ENCODE results near the gene FYN. TPM values are rescaled to one million over a fixed set of nuclear protein-coding genes. Genes with fewer than 3 reads are reported as not detected.

FYN gene
- total and polyA plus RNA-seq, 2 of the 8 experiments (the other 6 are each of a cell fraction or from before 2014, with no cell fraction given) = 46.8 to 97.2 TPM

DNA sequence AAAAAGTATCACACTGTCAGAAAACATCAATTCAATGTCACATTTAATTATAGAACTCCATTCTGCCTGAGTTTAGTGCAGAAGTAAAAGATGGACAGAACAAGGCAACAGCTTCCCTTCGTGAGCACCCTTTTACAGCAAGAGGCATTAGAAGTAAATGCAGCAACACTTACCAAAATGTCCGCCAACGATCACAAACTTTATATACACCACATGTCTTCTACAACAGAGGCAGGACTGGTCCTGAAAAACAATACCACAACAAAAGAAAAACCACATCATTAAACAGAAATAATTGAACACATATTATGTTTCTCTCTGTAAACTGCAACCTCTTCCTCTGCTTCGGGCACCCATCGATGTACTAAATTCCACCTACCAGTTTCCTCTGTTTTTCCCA lies 92.9 kb downstream of the FYN start:
- Histone ChIP-seq H2AFZ (ENCODE audit: low read length) (no peak overlapping the region), H2BK15ac (ENCODE audit: low read length) (no peak overlapping the region), H3K14ac (ENCODE audit: insufficient read length) (no peak overlapping the region), H3K23me2 (ENCODE audit: low read depth, low read length) (no peaks in the 10 kb centered on the region; the same call in 1 of the 2 replicates), H3K4me2 (ENCODE audit: insufficient read depth in 1 of 2, low read depth in 2 of 2, low read length in 2 of 2) (no peak overlapping the region), H3K27me3 (replicated peaks in 1 of 4; ENCODE audit: control insufficient read depth in 3 of 4, extremely low read depth in 1 of 4, insufficient read depth in 3 of 4, low read length in 3 of 4) (no peaks in the 10 kb centered on the region), H4K8ac (ENCODE audit: extremely low read depth, insufficient read depth, low read length) (no peak overlapping the region), H3K79me1 (ENCODE audit: low read depth, low read length) (no peaks in the 10 kb centered on the region; the same call in 1 of the 2 replicates), H4K20me1 (replicated peaks in 1 of 2; ENCODE audit: control insufficient read depth in 1 of 2, insufficient read depth in 2 of 2, low read length in 2 of 2) (no peaks in the 10 kb centered on the region), H2BK120ac (replicated peaks; ENCODE audit: low read depth, low read length) (no peak overlapping the region), H3K4ac (replicated peaks; ENCODE audit: insufficient read length, low read depth, low read length) (no peak overlapping the region), H3K27ac (ENCODE audit: low read depth, low read length) (no peak overlapping the region), H3K9me3 (ENCODE audit: insufficient read depth in 2 of 2, low read depth in 1 of 2, low read length in 1 of 2) (no peaks in the 10 kb centered on the region), H3K18ac (ENCODE audit: extremely low read depth, low read length) (no peak overlapping the region), H3K36me3 (ENCODE audit: control insufficient read depth in 2 of 4, insufficient read depth in 4 of 4, low read length in 3 of 4) (no peaks in the 10 kb centered on the region), H4K91ac (replicated peaks; ENCODE audit: insufficient read length, low read length) (no peak overlapping the region), H2AK5ac (ENCODE audit: low read depth, low read length) (no peak overlapping the region), H3K56ac (replicated peaks; ENCODE audit: insufficient read length, low read depth, low read length) (no peak overlapping the region), H2BK20ac (ENCODE audit: low read length) (no peak overlapping the region), H3K9ac (replicated peaks in 1 of 4; ENCODE audit: extremely low read depth in 1 of 4, low read depth in 3 of 4, low read length in 3 of 4) (no peak overlapping the region), H4K5ac (ENCODE audit: insufficient read length, low read depth, low read length) (no peak overlapping the region), H2BK12ac (ENCODE audit: low read depth, low read length) (no peak overlapping the region), H3K4me1 (replicated peaks in 1 of 4; ENCODE audit: control insufficient read depth in 3 of 4, insufficient read depth in 4 of 4, low read length in 3 of 4) (no peaks in the 10 kb centered on the region), H3K79me2 (ENCODE audit: control insufficient read depth in 1 of 2, insufficient read depth in 2 of 2, low read length in 2 of 2) (no peaks in the 10 kb centered on the region), H3K4me3 (ENCODE audit: extremely low read depth in 1 of 4, insufficient read depth in 2 of 4, low read depth in 3 of 4, low read length in 4 of 4) (no peak overlapping the region), H2BK5ac (ENCODE audit: low read depth, low read length) (no peak overlapping the region), H3K23ac (ENCODE audit: insufficient read length) (no peak overlapping the region)
- no peak for DNase-seq (ENCODE audit: low read depth in 1 of 2, low spot score in 2 of 2)
- ChIA-PET CTCF (ENCODE audit: partially characterized antibody) (interaction anchor here (0.6 to 5.1 kb wide), 5 partner anchors 10 to 63 kb away, joined by 3 to 21 read pairs (median 3); no protein-coding TSS in a partner anchor), POLR2A (ENCODE audit: partially characterized antibody) (no interaction called here)
- FAIRE-seq = no peak
- WGBS, 2 experiments (ENCODE audit: extremely low coverage in 1 of 2, insufficient coverage in 1 of 2, insufficient read length in 1 of 2, insufficient replicate concordance in 2 of 2, low coverage in 1 of 2, low lambda C conversion rate in 2 of 2, missing lambda C conversion rate in 1 of 2) = 94% methylated on average over 5 of the region's 5 CpGs; no CpG with 5 or more reads in 1 of the 2 experiments
- TF ChIP-seq TAF1 (IDR thresholded peaks at IDR 0.05; ENCODE audit: low read depth, low read length) (no peak), SAP30 (IDR thresholded peaks at IDR 0.05; ENCODE audit: insufficient read depth, insufficient replicate concordance, low read length) (no peak), YY1 (IDR thresholded peaks at IDR 0.05; ENCODE audit: low read depth, low read length) (no peak), NANOG (IDR thresholded peaks at IDR 0.05; ENCODE audit: insufficient read depth, low read depth, low read length, poor library complexity, severe bottlenecking) (no peak), CREB1 (IDR thresholded peaks at IDR 0.05) (no peak), PHF8 (conservative IDR thresholded peaks at IDR 0.05; ENCODE audit: low read depth, low read length) (no peak), POU5F1 (IDR thresholded peaks at IDR 0.05; ENCODE audit: low read depth, low read length) (no peak), KDM1A (IDR thresholded peaks at IDR 0.05; ENCODE audit: borderline replicate concordance, low read length) (no peak), KDM5A (IDR thresholded peaks at IDR 0.05; ENCODE audit: low read length) (no peak), CBX5 (IDR thresholded peaks at IDR 0.05; ENCODE audit: low read depth, low read length) (no peak), SP2 (IDR thresholded peaks at IDR 0.05; ENCODE audit: low read length) (no peak)
- TF ChIP-seq, protein P1, sequence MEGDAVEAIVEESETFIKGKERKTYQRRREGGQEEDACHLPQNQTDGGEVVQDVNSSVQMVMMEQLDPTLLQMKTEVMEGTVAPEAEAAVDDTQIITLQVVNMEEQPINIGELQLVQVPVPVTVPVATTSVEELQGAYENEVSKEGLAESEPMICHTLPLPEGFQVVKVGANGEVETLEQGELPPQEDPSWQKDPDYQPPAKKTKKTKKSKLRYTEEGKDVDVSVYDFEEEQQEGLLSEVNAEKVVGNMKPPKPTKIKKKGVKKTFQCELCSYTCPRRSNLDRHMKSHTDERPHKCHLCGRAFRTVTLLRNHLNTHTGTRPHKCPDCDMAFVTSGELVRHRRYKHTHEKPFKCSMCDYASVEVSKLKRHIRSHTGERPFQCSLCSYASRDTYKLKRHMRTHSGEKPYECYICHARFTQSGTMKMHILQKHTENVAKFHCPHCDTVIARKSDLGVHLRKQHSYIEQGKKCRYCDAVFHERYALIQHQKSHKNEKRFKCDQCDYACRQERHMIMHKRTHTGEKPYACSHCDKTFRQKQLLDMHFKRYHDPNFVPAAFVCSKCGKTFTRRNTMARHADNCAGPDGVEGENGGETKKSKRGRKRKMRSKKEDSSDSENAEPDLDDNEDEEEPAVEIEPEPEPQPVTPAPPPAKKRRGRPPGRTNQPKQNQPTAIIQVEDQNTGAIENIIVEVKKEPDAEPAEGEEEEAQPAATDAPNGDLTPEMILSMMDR (IDR thresholded peaks at IDR 0.05; ENCODE audit: control extremely low read depth in 1 of 3, insufficient read depth in 1 of 3, low read depth in 1 of 3, low read length in 3 of 3) = no peak
